ENCODE data around the gene AUTS2.
"Not testable (repeated sequence)": the region's sequence is repeated elsewhere in the genome, so short reads cannot be mapped to it uniquely, and the experiment has no call there.

AUTS2 gene

GRCh38 chr7:70812511-70812910 lies 1214.2 kb downstream of the AUTS2 start:
- DNase-seq (ENCODE audit: low read depth): no peak

GRCh38 chr7:70822490-70822889 lies 1224.2 kb downstream of the AUTS2 start:
- DNase-seq (ENCODE audit: low read depth): not testable (repeated sequence)

- peak; percentile 22 for DNase-seq (ENCODE audit: low read depth)
Observed at GRCh38 chr7:70829221-70830059, 1231.2 kb downstream of the AUTS2 start.

- DNase-seq (ENCODE audit: low read depth): no peak
Observed at GRCh38 chr7:70830060-70830395, 1231.8 kb downstream of the AUTS2 start.

- no peak for DNase-seq (ENCODE audit: low read depth)
Observed at GRCh38 chr7:70830426-70830825, 1232.2 kb downstream of the AUTS2 start.

GRCh38 chr7:70833726-70834125 lies 1235.5 kb downstream of the AUTS2 start:
- DNase-seq (ENCODE audit: low read depth): peak; percentile 37

GRCh38 chr7:70834424-70834823 lies 1236.1 kb downstream of the AUTS2 start:
- no peak for DNase-seq (ENCODE audit: low read depth)

- no peak for DNase-seq (ENCODE audit: low read depth)
Observed at GRCh38 chr7:70835658-70836057, 1237.4 kb downstream of the AUTS2 start.

GRCh38 chr7:70836279-70836678 lies 1238.0 kb downstream of the AUTS2 start:
- DNase-seq (ENCODE audit: low read depth): no peak

GRCh38 chr7:70836946-70837345 lies 1238.7 kb downstream of the AUTS2 start:
- DNase-seq (ENCODE audit: low read depth): no peak

GRCh38 chr7:70837589-70837988 lies 1239.3 kb downstream of the AUTS2 start:
- no peak for DNase-seq (ENCODE audit: low read depth)

GRCh38 chr7:70838292-70838907 lies 1240.1 kb downstream of the AUTS2 start:
- no peak for DNase-seq (ENCODE audit: low read depth)

All from amniotic epithelial cell (primary cell).